ENCODE measurements around the gene IL4I1.
A peak's percentile ranks its signal among the peaks of the same experiment; 100 is the strongest.

The IL4I1 gene

DNA sequence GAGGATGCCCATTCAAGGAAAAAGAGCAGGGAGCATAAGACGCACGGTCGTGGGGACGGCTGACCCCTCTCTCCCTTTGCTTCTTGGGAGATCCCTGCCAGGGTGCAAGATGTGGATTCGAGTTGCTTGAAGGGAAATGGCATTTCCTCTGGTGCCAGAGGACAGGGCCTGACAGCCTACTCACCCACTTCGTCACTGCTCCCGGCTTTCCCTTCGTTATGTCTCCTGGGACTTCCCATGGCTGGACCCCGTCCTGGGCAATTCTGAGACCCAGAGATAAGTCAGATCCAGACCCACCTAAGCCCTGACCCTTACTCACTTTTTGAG is 18.0 kb downstream of the IL4I1 start:
- peak overlapping the region; percentile 85 for H3K4me3 ChIP-seq (ENCODE audit: low read depth, low read length)
- DNase-seq (ENCODE audit: low read depth): no peak
- TF ChIP-seq, protein P1, sequence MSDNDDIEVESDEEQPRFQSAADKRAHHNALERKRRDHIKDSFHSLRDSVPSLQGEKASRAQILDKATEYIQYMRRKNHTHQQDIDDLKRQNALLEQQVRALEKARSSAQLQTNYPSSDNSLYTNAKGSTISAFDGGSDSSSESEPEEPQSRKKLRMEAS (IDR thresholded peaks at IDR 0.05; ENCODE audit: low read depth, low read length): no peak

DNA sequence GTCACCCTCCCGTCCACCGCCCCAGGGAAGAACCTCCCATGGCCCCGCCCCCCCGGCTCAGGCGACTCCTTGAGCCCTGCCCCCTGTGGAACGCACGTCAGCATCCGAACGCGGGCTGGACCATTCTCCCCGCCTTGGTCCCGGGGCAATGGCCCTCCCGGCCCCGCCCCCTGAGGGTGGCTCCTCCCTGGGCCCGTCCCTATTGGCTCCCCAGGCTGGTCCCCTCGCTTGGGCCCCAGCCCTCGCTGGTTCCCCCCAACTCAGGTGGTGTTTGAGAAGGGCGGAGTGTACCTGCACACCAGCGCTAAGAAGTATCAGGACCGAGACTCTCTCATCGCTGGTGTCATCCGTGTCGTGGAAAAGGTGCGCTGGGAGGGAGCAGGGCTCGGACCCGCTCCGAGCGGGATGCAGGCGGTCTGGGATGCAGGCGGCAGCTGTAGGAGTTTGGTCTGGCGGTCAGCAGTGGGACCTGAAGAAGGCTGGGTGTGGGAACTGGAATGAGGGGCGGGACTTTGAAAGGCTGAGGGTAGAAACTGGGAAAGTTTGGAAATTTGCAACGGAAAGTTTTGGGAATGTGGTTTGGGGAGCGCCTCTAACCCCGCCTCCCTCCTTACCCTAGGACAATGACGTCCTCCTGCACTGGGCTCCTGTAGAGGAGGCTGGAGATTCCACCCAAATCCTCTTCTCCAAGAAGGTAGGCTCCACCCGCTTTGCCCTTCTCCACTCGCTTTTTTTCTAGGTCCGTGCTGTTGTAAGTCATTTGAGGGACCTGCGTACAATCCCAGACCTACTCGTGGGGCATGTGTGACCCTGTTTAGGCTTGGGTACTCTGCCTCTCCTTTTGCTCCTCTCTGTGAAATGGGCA is 18.6 kb downstream of the IL4I1 start:
- H3K4me3 ChIP-seq (ENCODE audit: low read depth, low read length): peak overlapping the region; percentile 85
- TF ChIP-seq, protein P1 (IDR thresholded peaks at IDR 0.05; ENCODE audit: low read depth, low read length): no peak
- peak; percentile 6 for TF ChIP-seq POLR2A (IDR thresholded peaks at IDR 0.05; ENCODE audit: extremely low read depth, insufficient read length)
- DNase-seq (ENCODE audit: low read depth): peak; percentile 95

DNA sequence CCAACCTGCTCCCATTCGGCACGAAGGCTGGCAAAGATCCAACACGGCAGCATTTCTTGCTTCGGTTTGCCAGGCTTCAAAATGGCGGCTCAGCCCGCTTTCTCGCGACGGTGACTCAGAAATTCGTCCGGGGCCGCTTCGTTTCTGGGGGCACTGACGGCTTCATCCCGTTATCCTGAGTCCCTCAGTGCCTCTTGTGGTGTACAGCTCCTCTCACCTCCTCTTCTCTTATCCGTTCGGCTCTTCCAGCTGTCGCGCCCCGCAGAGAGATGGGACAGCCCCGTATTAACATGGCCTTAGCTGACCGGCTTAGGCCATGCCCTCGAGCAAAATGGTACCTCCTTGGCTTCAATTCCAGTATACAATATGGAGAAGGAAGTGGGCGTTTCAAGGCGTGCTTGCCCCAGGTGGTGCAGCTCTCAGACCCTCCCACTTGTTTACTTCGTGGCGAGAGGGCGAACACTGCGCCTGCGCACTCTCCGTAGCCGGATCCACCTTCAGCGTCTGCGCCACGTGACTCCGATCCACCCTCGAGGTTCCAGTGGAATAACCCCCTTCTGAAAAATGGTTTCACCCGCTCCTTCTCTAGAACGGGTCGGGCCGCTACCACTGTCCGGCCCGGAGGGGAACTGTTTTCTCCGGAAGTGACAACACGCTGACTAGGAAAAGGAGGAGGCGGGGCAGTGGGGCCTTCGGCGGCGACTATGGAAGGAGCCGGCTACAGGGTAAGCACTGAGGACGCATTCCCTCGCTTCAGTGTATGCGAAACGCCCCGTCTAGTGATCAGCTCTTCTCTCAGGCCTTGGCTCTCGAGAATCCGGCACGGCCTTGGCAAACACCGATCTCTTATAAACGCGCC is 19.4 kb downstream of the IL4I1 start, which contains the start of the genes AKT1S1 and TBC1D17:
Gene AKT1S1, minus strand, starts transcription at position 336 of the 859 bp plus-strand sequence. CDS start 4,060 bp downstream, outside the sequence.
Gene TBC1D17, plus strand, starts transcription at position 683 of the 859 bp plus-strand sequence. Its CDS starts 22 bp downstream, at position 705.
- TF ChIP-seq POLR2A (IDR thresholded peaks at IDR 0.05; ENCODE audit: extremely low read depth, insufficient read length): peak; percentile 62
- TF ChIP-seq, protein P2, sequence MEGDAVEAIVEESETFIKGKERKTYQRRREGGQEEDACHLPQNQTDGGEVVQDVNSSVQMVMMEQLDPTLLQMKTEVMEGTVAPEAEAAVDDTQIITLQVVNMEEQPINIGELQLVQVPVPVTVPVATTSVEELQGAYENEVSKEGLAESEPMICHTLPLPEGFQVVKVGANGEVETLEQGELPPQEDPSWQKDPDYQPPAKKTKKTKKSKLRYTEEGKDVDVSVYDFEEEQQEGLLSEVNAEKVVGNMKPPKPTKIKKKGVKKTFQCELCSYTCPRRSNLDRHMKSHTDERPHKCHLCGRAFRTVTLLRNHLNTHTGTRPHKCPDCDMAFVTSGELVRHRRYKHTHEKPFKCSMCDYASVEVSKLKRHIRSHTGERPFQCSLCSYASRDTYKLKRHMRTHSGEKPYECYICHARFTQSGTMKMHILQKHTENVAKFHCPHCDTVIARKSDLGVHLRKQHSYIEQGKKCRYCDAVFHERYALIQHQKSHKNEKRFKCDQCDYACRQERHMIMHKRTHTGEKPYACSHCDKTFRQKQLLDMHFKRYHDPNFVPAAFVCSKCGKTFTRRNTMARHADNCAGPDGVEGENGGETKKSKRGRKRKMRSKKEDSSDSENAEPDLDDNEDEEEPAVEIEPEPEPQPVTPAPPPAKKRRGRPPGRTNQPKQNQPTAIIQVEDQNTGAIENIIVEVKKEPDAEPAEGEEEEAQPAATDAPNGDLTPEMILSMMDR (IDR thresholded peaks at IDR 0.05; ENCODE audit: low read depth, low read length): no peak
- TF ChIP-seq, protein P1 (IDR thresholded peaks at IDR 0.05; ENCODE audit: low read depth, low read length): peak; percentile 100
- peak; percentile 95 for TF ChIP-seq MYC (IDR thresholded peaks at IDR 0.05; ENCODE audit: low read depth, low read length)
- peak within 1 kb of the TSS; percentile 93 for H3K4me3 ChIP-seq (ENCODE audit: low read depth, low read length)
- peak; percentile 99 for DNase-seq (ENCODE audit: low read depth)

DNA sequence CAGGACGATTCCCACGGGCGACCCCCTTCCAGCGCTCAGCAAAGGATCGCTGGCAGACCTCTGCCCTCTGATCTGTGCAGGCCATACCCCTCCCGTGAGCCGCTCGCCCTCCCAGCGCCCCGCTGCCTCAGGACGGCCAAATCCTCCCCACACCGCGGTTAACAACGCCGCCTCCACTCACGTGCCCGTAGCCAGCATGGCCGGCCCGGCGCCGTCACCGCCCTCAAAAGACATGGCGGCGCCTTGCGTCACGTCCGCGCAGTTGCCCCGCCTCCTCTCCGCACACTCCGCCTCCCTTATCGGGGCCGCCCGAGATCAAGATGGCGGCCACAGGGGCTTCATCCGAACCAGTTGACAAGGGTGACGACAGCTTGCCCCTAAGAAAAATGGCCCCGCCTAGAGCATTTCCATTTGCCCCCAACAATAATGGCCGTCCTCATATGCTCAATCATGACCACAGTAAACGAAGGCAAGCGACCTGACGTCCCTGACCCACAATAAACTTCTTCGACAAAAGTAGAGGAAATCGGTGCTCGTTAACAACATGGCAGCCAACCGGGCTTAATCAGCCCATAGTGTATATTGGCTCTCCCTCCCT is 20.2 kb downstream of the IL4I1 start:
- TF ChIP-seq, protein P2 (IDR thresholded peaks at IDR 0.05; ENCODE audit: low read depth, low read length): no peak
- TF ChIP-seq, protein P1 (IDR thresholded peaks at IDR 0.05; ENCODE audit: low read depth, low read length): peak; percentile 86
- peak; percentile 92 for TF ChIP-seq MYC (IDR thresholded peaks at IDR 0.05; ENCODE audit: low read depth, low read length)

DNA sequence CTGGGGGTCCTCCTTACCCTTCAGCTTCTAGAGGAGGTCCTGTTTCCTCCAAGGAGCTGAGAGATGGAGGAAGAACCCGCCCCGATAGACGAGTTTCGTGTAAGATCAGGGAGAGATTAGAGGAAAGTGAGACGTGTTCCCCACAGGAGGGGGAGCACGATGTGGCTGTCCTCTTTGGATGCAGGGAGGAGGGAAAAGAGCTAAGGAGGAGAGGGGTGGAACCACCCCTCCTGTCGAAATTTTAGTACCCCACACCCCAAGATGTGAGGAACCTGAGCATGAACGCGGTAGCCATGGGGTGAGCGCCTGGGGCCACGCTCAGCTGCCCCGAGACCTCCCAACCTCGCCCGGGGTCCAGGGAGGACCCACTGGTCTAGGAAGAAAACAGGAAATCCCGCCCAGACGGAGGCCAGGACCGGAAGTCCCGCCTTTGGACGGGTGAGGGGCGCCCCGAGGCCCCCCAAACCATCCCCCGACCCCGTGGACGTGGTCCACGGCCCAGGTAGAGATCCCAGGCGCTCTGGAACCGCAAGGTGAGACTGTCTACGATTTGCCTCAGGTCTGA is 20.7 kb downstream of the IL4I1 start:
- TF ChIP-seq, protein P1 (IDR thresholded peaks at IDR 0.05; ENCODE audit: low read depth, low read length): no peak
- TF ChIP-seq POLR2A (IDR thresholded peaks at IDR 0.05; ENCODE audit: extremely low read depth, insufficient read length) (peak; percentile 43), MYC (IDR thresholded peaks at IDR 0.05; ENCODE audit: low read depth, low read length) (no peak)
- TF ChIP-seq, protein P2 (IDR thresholded peaks at IDR 0.05; ENCODE audit: low read depth, low read length): no peak
- DNase-seq (ENCODE audit: low read depth): peak; percentile 64
- peak overlapping the region; percentile 93 for H3K4me3 ChIP-seq (ENCODE audit: low read depth, low read length)

More for the DNA sequence above, 20.2 kb downstream of the IL4I1 start:
- DNase-seq (ENCODE audit: low read depth): peak; percentile 99
- peak overlapping the region; percentile 93 for H3K4me3 ChIP-seq (ENCODE audit: low read depth, low read length)

DNA sequence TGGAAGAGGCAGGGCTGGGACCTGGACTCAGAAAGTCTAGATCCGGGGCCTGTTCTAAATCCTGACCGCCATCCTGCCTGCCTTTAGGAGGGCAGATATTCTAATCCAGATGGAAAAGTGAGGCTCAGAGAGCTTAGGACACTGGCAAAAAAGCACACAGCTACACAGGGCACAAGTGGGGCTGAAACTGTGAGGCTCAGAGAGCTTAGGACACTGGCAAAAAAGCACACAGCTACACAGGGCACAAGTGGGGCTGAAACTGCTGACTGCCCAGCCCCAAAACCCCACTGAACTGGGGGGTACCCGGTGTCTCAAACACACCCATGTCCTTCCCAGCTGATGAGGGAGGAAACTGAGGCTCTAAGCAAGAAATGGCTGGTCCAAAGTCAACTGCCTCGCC is 21.5 kb downstream of the IL4I1 start:
- TF ChIP-seq POLR2A (IDR thresholded peaks at IDR 0.05; ENCODE audit: extremely low read depth, insufficient read length) (no peak), MYC (IDR thresholded peaks at IDR 0.05; ENCODE audit: low read depth, low read length) (no peak)
- TF ChIP-seq, protein P2 (IDR thresholded peaks at IDR 0.05; ENCODE audit: low read depth, low read length): no peak
- TF ChIP-seq, protein P1 (IDR thresholded peaks at IDR 0.05; ENCODE audit: low read depth, low read length): no peak
- peak overlapping the region; percentile 93 for H3K4me3 ChIP-seq (ENCODE audit: low read depth, low read length)
- DNase-seq (ENCODE audit: low read depth): no peak

Measured in NB4 (cell line).